Trophoblast cell (in vitro differentiated cells and primary cell): ENCODE data around the gene CSNK2B.

ENCODE experiments used
- DNase-seq, 2 donors: peaks; one replicate each; pipeline ENCODE4 v3.0.0-alpha.2; 2016
- H2AFZ ChIP-seq: 2 replicates; pipeline ENCODE4 v1.6.1; 2013; ENCODE audit warnings: low read length, moderate library complexity, mild to moderate bottlenecking; ENCODE audit not compliant: insufficient read depth, poor library complexity
- H2AK5ac ChIP-seq: 2 replicates; pipeline ENCODE4 v1.6.1; 2013; ENCODE audit warnings: mild to moderate bottlenecking, low read length
- H2BK120ac ChIP-seq: 2 replicates; pipeline ENCODE4 v1.6.1; 2013; ENCODE audit warnings: low read length, mild to moderate bottlenecking, moderate library complexity; ENCODE audit not compliant: insufficient read depth, poor library complexity
- H2BK12ac ChIP-seq: 2 replicates; pipeline ENCODE4 v1.6.1; 2013; ENCODE audit warnings: mild to moderate bottlenecking, low read length, moderate library complexity
- H2BK5ac ChIP-seq: 2 replicates; pipeline ENCODE4 v1.6.1; 2013; ENCODE audit warnings: low read length, low read depth, moderate library complexity, mild to moderate bottlenecking; ENCODE audit not compliant: poor library complexity
- H3K14ac ChIP-seq: 2 replicates; pipeline ENCODE4 v1.6.1; 2013; ENCODE audit warnings: mild to moderate bottlenecking, low read length
- H3K18ac ChIP-seq: 2 replicates; pipeline ENCODE4 v1.6.1; 2013; ENCODE audit warnings: mild to moderate bottlenecking, low read length
- H3K23ac ChIP-seq: 2 replicates; pipeline ENCODE4 v1.6.1; 2013; ENCODE audit warnings: low read length
- H3K27ac ChIP-seq: 2 replicates; pipeline ENCODE4 v1.5.1; 2013; ENCODE audit warnings: low read depth, mild to moderate bottlenecking, inconsistent platforms, low read length, moderate library complexity
- H3K27me3 ChIP-seq: 2 replicates; pipeline ENCODE4 v1.6.1; 2013; ENCODE audit warnings: inconsistent platforms, mild to moderate bottlenecking, low read length, moderate library complexity; ENCODE audit not compliant: insufficient read depth
- H3K36me3 ChIP-seq, 2 experiments: 1 replicate in 1 of 2; 2 replicates in 1 of 2; pipeline ENCODE4 v1.6.1; 2013; ENCODE audit warnings: low read length in 2 of 2, mild to moderate bottlenecking in 2 of 2, moderate library complexity in 1 of 2; ENCODE audit not compliant: insufficient read depth in 2 of 2, control insufficient read depth in 1 of 2
- H3K4ac ChIP-seq: 2 replicates; pipeline ENCODE4 v1.6.1; 2013; ENCODE audit warnings: low read depth, mild to moderate bottlenecking, low read length, moderate library complexity
- H3K4me1 ChIP-seq, 2 experiments: 1 replicate in 1 of 2; 2 replicates in 1 of 2; pipeline ENCODE4 v1.6.1; 2013; ENCODE audit warnings: low read length in 2 of 2, mild to moderate bottlenecking in 2 of 2, moderate library complexity in 1 of 2; ENCODE audit not compliant: insufficient read depth in 2 of 2, control insufficient read depth in 1 of 2
- H3K4me2 ChIP-seq: 2 replicates; pipeline ENCODE4 v1.6.1; 2013; ENCODE audit warnings: inconsistent platforms, mild to moderate bottlenecking, low read length, moderate library complexity
- H3K4me3 ChIP-seq: 2 replicates; pipeline ENCODE4 v1.5.1; 2013; ENCODE audit warnings: mild to moderate bottlenecking, low read depth, low read length, inconsistent platforms
- H3K79me1 ChIP-seq: one replicate; pipeline ENCODE4 v1.6.1; 2013; ENCODE audit warnings: low read length
- H3K79me2 ChIP-seq: 2 replicates; pipeline ENCODE4 v1.6.1; 2013; ENCODE audit warnings: low read length, mild to moderate bottlenecking; ENCODE audit not compliant: control insufficient read depth, insufficient read depth, poor library complexity
- H3K9ac ChIP-seq: 2 replicates; pipeline ENCODE4 v1.6.1; 2013; ENCODE audit warnings: mild to moderate bottlenecking, low read length
- H3K9me3 ChIP-seq: 2 replicates; pipeline ENCODE4 v1.6.1; 2013; ENCODE audit warnings: low read depth, mild to moderate bottlenecking, control low read depth, inconsistent platforms, low read length; ENCODE audit not compliant: insufficient read depth
- H4K12ac ChIP-seq: 2 replicates; pipeline ENCODE4 v1.6.1; 2013; ENCODE audit warnings: low read depth, mild to moderate bottlenecking, low read length, moderate library complexity
- H4K8ac ChIP-seq: 2 replicates; pipeline ENCODE4 v1.6.1; 2013; ENCODE audit warnings: low read depth, mild to moderate bottlenecking, low read length, moderate library complexity
- H4K91ac ChIP-seq: one replicate; pipeline ENCODE4 v1.6.1; 2013; ENCODE audit warnings: low read depth, mild to moderate bottlenecking, low read length, moderate library complexity
- WGBS: extraction: QIAGEN DNeasy Blood & Tissue Kit; methylation state at CpG from one replicate; pipeline ENCODE4 v1.1.7; 2013; ENCODE audit warnings: missing lambda C conversion rate; ENCODE audit not compliant: insufficient read length, insufficient coverage; ENCODE audit errors: extremely low coverage; 5-methylcytosine and 5-hydroxymethylcytosine counted together

The CSNK2B gene

DNA sequence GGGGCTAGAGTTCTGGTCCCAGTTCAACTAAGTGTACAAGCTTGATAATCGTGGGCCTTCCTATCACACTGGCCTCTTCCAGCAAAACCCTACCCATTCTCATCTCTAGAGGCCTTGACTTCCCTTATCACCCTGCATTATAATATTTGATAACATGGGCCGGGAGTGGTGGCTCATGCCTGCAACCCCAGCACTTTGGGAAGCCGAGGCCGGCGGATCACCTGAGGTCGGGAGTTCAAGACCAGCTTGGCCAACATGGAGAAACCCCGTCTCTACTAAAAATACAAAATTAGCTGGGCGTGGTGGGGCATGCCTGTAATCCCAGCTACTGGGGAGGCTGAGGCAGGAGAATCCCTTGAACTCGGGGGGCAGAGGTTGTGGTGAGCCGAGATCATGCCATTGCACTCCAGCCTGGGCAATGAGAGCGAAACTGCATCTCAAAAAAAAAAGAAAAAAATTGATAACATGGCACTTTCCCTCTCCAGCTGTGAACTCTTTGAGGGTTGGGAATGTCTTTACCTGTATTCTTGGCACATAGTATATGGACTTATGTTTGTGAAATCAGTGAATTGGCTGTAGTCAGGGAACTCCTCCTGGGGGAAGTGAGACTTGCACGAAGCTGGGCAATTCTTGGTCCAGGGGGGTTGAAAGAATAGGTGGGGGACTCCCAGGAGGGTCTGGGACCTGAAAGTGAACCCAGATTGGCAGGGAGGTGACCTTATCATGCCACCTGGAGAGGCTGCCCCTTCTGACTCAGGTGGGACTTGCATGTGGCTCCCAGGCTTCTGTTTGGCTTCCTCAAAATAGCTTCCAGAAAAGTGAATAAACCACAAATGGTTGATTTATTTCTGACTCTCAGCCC, 4.4 kb upstream of the CSNK2B start:
- H4K12ac ChIP-seq = peak overlapping the region; percentile 23
- H3K27me3 ChIP-seq = no peaks in the 10 kb centered on the region
- no peak overlapping the region for H3K9ac ChIP-seq
- H2BK120ac ChIP-seq = no peak overlapping the region
- H3K23ac ChIP-seq = no peak overlapping the region
- H3K27ac ChIP-seq = peak overlapping the region; percentile 20
- no peak for DNase-seq
- H2BK12ac ChIP-seq = no peak overlapping the region
- no peak overlapping the region for H3K14ac ChIP-seq
- H2BK5ac ChIP-seq = no peak overlapping the region
- no peak overlapping the region for H3K18ac ChIP-seq
- H3K4me3 ChIP-seq = no peak overlapping the region
- H3K4me1 ChIP-seq = peaks cover 18 to 26% of the 10 kb centered on the region in 2 experiments
- peak overlapping the region; percentile 63 for H4K8ac ChIP-seq
- H3K79me2 ChIP-seq = peaks cover 30% of the 10 kb centered on the region
- H3K36me3 ChIP-seq = peaks cover 15 to 23% of the 10 kb centered on the region in 2 experiments
- H3K4me2 ChIP-seq = peak overlapping the region; percentile 84
- H3K9me3 ChIP-seq = no peaks in the 10 kb centered on the region
- peaks cover 25% of the 10 kb centered on the region for H3K79me1 ChIP-seq
- peak overlapping the region; percentile 35 for H2AK5ac ChIP-seq
- no peak overlapping the region for H2AFZ ChIP-seq
- WGBS = no CpG with 5 or more reads among the region's 12 CpGs
- H3K4ac ChIP-seq = no peak overlapping the region
- H4K91ac ChIP-seq = no peak overlapping the region

GRCh38 chr6:31662124-31662723, 3.7 kb upstream of the CSNK2B start:
- H3K14ac ChIP-seq = no peak overlapping the region
- H2BK5ac ChIP-seq = no peak overlapping the region
- peaks cover 31% of the 10 kb centered on the region for H3K79me2 ChIP-seq
- no peak overlapping the region for H3K4me2 ChIP-seq
- no peak overlapping the region for H4K12ac ChIP-seq
- H3K4me1 ChIP-seq = peaks cover 20 to 31% of the 10 kb centered on the region in 2 experiments
- no peaks in the 10 kb centered on the region for H3K9me3 ChIP-seq
- no peak overlapping the region for H2AK5ac ChIP-seq
- no peak overlapping the region for H3K4ac ChIP-seq
- H2AFZ ChIP-seq = no peak overlapping the region
- no CpG with 5 or more reads among the region's 12 CpGs for WGBS
- peaks cover 16 to 22% of the 10 kb centered on the region in 2 experiments for H3K36me3 ChIP-seq
- no peak overlapping the region for H4K8ac ChIP-seq
- H3K27me3 ChIP-seq = no peaks in the 10 kb centered on the region
- peaks cover 25% of the 10 kb centered on the region for H3K79me1 ChIP-seq
- no peak overlapping the region for H3K9ac ChIP-seq
- H2BK12ac ChIP-seq = no peak overlapping the region
- H4K91ac ChIP-seq = no peak overlapping the region
- no peak overlapping the region for H2BK120ac ChIP-seq
- DNase-seq = no peak
- H3K27ac ChIP-seq = no peak overlapping the region
- no peak overlapping the region for H3K18ac ChIP-seq
- no peak overlapping the region for H3K4me3 ChIP-seq
- no peak overlapping the region for H3K23ac ChIP-seq

GRCh38 chr6:31663126-31663960, 2.5 kb upstream of the CSNK2B start:
- Histone ChIP-seq H3K9me3 (no peaks in the 10 kb centered on the region), H3K18ac (peak overlapping the region; percentile 38), H3K36me3 (peaks cover 17 to 29% of the 10 kb centered on the region in 2 experiments), H3K14ac (no peak overlapping the region), H3K4me2 (peak overlapping the region; percentile 93), H3K79me1 (peaks cover 25% of the 10 kb centered on the region), H3K27me3 (no peaks in the 10 kb centered on the region), H4K91ac (peak overlapping the region; percentile 28), H2AFZ (no peak overlapping the region), H3K9ac (no peak overlapping the region), H3K27ac (no peak overlapping the region), H3K4me3 (no peak overlapping the region), H3K4me1 (peaks cover 20 to 28% of the 10 kb centered on the region in 2 experiments), H2BK5ac (no peak overlapping the region), H4K12ac (no peak overlapping the region), H3K23ac (no peak overlapping the region), H4K8ac (peak overlapping the region; percentile 15), H3K79me2 (peaks cover 31% of the 10 kb centered on the region), H2BK12ac (no peak overlapping the region), H2AK5ac (peak overlapping the region; percentile 40), H2BK120ac (no peak overlapping the region), H3K4ac (peak overlapping the region; percentile 67)
- no CpG with 5 or more reads among the region's 9 CpGs for WGBS
- DNase-seq = peak in 1 of 2 donors; percentile 17
